GM18526 (cell line): ENCODE data around the gene NGLY1.
A peak's percentile ranks its signal among the peaks of the same experiment; 100 is the strongest.

Source experiments
- POLR2A ChIP-seq: IDR thresholded peaks from 3 replicates; pipeline ENCODE4 v1.6.1; 2011; ENCODE audit not compliant: insufficient read length; ENCODE audit errors: extremely low read depth

Gene NGLY1, protein sequence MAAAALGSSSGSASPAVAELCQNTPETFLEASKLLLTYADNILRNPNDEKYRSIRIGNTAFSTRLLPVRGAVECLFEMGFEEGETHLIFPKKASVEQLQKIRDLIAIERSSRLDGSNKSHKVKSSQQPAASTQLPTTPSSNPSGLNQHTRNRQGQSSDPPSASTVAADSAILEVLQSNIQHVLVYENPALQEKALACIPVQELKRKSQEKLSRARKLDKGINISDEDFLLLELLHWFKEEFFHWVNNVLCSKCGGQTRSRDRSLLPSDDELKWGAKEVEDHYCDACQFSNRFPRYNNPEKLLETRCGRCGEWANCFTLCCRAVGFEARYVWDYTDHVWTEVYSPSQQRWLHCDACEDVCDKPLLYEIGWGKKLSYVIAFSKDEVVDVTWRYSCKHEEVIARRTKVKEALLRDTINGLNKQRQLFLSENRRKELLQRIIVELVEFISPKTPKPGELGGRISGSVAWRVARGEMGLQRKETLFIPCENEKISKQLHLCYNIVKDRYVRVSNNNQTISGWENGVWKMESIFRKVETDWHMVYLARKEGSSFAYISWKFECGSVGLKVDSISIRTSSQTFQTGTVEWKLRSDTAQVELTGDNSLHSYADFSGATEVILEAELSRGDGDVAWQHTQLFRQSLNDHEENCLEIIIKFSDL

DNA sequence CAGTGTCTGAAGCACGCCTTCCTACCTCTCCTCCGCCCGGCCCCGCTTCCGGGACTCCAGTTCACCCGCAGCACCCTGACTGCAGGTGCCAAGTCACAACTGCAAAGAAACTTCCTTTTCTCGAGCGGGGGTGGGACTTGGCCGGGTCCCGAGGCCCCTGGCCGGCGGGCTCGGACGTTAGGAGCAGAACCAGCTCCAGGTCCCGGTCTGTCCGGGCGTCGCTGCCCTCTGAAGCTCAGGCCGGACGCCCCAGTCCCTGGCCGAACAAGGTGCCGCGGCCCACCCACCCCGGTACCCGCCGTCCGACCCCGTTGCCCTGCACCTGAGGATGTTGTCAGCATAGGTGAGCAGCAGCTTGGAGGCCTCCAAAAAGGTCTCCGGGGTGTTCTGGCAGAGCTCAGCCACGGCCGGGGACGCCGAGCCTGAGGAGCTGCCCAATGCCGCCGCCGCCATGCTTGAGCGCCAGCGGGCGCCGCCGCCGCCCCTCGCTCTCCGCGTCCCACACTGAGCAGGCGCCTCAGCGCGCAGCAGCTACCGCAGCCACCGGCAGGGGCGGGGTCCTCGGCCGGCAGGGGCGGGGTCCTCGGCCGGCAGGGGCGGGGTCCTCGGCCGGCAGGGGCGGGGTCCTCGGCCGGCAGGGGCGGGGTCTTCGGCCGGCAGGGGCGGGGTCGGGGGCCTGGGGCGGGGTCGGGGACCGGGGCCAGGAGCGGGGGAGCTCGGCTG is at the start of gene NGLY1:
NGLY1 (minus strand) TSS at position 506 of the 723 bp plus-strand sequence; CDS start at position 453, 53 bp downstream.
- TF ChIP-seq POLR2A = peak; percentile 92

DNA sequence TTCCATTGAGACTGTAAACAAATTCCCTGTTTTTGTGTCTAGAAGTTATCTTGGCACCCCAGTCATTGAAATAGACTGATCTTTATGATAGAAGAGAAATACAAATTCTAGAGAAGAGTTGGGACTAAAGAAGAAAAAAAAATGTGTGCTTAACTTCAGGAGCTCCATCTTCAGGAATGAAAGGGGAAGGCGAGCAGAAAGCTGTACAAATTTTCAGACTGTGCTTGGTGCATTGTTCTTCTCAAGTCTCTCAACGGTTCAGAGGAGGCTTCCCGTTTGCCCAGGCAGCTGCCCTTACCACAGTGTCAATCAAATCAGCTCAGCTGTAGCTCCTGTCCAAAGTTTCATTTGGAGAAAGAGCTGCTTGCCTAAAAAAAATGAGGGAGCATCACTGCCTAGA is 48.3 kb upstream of the NGLY1 start:
- no peak for TF ChIP-seq POLR2A

DNA sequence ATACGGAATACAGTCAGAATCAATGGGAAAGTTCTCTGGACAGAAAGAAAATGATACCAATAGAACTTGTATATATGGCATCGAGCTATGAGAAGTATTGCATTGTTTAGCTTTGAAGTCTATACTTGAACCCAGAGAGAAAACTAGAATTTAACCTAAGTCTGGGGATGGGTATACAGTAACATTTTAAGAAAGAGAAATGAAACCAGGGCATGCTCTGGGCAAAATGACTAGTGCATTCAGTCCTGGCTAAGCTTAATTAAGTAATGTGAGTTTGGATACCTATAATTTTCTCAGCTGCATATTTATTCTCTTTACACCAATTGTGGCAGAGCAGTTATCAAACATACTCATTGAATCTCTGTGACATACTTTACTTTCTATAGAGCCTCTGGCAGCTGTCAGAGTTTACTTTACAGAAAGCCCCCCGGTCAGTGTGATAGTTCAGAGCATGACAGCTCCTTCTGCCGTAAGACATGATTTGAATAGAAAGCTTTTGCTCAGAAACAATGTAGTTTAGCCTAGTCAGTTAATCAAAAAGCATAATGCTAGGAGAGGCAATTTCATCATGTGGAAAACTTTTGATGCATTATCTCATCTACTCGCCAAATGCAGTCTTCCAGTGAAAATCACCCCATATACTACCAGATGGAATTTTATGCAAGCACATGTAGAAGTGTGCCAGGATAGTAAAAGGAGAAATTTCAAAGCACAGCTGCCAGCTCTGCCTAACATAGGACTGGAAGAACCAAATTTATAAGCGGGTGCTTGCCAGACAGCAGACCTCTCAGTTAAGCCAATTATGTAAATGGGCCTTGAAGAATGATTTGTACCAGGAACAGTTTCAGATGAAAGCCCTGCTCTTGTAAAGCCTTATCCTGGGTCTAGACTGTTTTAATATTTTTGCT is 47.4 kb upstream of the NGLY1 start:
- TF ChIP-seq POLR2A = no peak

DNA sequence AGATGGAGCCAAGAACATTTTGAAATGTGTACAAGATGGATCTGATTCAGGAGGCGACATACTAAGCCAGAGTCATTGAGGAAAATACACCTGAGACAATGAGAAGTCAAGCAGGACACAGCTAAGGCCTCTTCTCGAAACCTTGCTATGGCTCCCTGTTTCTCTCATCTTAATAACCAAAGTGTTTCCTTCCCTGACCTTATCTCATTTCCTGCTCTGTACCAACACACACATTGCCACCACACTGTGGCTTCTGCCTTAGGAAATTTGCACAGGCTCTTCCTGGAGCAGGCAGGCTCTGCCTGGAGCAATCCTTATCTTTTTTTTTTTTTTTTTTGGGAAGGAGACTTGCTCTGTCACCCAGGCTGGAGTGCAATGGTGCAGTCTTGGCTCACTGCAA is 43.3 kb upstream of the NGLY1 start:
- TF ChIP-seq POLR2A = no peak

DNA sequence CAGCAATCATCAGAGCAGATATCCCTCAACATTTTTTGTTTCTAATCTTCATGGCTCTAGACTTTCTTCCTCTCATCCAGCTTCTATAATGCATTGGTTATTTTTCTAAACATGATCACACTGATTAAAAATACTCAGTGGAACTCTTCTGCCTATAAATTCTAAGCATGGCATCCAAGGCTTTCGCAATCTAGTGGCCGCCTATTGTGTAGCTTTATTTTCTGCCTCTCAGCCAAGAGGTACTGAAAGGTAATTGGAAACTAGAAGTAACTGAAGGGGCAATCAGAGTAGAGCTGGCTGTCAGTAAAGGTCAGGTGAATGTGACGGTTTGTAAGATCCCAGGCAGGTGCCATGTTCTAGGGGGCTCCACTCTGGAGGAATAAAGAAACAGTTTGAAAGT is 40.1 kb upstream of the NGLY1 start:
- no peak for TF ChIP-seq POLR2A

DNA sequence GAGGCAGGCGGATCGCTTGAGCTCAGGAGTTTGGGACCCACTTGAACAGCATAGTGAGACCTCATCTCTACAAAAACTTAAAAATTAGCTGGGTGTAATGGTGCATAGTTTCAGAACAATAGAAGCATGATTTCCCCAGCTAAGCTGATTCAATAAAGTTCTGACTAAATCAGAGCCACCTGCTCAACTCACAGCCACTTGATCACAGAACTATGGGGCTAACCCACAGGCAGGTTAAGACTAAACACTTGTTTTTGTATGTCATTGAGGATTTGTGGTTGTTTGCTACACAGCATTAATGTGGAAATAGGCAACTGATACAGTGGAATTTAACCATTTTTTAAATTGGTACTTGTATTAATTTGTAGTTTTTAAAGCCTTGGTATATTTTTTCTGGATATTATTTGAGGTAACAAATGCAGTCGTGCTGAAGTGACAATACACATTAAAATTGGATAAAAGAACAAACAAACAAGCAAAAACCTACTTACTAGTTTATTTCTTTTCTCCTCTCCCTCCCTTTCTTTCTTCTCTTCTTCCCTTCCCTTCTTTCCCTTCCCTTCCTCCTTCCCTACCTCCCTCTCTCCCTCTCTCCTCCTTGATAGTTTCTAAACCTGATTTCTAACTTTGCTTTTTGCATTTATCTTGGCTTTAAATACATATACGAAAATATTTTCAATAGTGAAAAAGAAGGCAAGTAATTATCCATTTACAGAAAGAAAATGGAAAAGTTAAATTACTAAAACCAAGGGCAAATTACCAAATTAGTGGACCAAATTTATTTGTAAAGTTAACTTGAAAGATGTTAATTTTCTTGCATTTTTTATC is 38.7 kb upstream of the NGLY1 start:
- no peak for TF ChIP-seq POLR2A

DNA sequence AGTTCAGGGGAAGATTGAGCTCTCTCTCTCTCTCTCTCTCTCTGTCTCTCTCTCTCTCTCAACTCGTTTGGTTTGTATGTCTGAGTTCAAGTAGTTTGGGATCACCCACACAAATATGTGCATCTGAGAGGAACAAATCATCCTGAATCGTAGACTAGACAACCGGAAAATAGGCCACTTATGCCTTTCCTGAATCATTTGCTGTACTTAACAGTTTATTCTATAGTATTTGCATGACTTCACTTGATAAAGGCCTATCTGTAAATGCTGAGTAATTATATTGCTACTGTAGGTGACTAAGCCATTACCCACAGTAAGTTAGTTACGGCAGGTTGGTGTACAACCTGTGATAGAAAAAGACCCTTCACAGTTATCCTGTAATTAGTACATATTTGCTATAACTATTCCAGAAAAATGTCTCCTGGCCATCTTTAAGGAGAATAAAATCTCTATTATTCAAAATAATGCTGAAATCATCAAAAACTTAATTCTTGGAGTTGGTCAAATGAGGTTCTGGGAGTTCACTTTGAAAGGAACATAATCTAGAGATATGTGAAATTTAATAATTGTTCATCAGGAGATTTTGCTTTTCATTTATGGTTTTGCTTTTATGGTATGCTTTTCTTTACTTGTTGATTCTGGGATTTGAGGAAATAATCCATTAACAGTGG is 37.7 kb upstream of the NGLY1 start:
- no peak for TF ChIP-seq POLR2A

DNA sequence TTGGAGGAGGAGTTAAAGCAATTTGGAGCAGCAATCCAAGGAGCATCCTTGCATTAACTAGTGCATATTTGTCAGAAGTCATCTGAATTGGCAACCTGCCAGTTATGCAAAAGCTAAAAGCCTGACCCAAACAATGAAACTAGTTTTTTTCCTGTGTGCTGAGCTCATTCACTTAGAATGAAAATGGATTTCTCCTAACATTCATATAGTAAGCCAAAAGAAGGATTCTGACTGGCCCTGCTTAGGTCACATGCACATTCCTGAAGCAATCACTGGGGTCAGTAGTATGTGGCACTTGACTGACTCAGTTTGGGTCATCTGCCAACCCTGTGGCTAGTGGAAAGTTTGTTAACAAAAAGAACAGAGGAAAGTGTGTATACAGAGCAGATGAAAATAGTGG is 37.1 kb upstream of the NGLY1 start:
- TF ChIP-seq POLR2A = no peak

DNA sequence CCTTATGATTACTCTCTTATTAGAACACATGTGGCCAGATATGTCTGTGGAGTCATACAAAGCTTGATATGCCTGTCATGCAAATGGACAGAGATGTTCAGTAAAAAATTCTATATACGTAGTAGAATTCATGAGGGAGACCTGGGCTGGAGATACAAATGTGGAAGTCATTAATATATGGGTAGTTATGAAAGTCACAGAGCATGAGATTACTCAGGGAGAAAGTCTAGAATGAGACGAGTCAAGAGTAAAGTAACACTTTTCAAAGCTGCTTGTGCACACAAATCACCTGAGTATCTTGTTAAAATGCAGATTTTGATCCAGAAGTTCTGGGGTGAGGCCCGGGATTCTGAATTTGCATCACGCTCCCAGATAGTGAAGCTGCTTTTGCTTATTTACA is 35.1 kb upstream of the NGLY1 start:
- no peak for TF ChIP-seq POLR2A

DNA sequence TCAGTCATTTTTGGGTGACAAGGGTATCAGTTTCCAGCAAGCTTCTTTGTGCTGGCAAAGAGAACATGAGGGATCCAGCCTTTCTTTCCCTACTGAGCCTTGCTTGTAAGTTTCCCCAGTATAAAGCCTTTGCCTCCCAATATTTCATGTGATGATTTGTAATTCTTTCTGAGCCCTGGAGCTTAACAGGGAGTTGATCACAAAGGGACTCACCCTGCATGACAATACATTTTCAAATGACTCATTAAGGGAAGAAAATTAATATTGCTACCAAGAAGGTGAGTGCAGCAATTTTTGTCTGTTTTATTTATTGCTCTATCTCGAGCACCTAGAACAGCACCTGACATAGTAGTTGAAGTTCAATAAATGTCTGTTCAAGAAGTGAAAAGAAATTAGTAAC is 34.4 kb upstream of the NGLY1 start:
- TF ChIP-seq POLR2A = no peak

DNA sequence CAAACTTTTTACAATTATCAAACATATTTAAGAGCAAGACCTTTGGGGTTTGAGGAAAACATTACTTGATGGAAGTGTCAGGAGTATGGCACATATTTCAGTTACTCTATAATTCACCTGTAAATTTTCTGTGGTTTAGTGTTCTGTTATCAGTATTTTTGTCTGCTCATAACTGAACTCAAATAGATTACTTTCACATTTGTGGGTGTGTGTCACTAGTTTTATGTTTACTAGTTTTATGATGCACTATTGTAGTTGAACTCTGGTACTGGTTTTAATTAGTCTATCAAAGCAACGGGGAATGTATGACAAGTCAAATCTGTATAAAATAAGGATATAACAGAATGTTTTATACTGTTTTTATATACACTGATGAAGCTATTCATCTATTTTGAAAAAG is 33.9 kb upstream of the NGLY1 start:
- no peak for TF ChIP-seq POLR2A

DNA sequence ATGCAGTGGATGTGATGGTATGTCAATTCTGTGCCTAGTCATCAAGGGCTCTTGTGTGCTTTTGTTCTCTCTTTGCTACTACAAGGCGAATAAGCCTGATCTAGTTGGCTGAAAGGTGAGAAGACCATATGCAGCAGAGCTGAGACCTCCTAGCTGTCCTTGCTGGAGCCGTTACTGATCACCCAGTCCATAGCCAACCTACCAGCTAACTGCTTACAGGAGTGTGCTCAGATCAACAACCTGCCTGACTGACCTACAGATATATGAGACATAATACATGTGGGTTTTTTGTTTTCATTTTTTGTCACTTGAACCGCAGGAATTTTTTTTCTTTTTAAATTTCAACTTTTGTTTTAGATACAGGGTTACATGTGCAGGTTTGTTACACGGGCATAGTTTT is 29.4 kb upstream of the NGLY1 start:
- no peak for TF ChIP-seq POLR2A

DNA sequence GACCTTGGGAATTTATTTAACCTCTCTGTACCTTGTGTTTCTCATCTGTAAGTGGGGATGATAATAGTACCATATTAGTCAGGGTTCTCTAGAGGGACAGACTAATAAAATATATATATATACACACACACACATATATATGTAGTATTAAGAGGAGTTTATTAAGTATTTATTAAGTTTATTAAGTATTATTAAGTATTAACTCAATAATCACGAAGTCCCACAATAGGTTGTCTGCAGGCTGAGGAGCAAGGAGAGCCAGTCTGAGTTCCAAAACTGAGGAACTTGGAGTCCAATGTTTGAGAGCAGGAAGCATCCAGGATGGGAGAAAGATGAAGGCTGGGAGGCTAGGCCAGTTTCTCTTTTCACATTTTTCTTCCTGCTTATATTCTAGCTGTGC is 21.4 kb upstream of the NGLY1 start:
- no peak for TF ChIP-seq POLR2A

DNA sequence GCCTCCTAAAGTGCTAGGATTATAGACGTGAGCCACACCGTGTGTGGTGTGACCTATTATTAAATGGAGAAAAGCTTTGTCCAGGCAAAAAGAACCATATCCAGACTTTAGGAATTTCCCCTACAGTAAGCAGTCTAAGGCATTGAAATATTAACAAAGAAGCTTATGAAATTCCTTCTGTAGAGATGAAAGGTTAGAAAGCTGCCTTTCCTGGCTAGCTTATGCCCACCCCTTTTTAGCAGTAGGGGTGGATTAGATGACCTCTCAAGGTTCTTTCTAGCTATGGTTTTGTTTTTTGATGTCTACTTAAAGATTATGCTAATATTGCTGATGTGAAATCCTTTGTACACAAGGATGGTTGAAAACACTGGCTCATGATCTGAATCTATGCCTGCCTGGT is 20.6 kb upstream of the NGLY1 start:
- no peak for TF ChIP-seq POLR2A
